HCT116 (cell line): ENCODE results near the gene MT1G. TPM values are rescaled to one million over a fixed set of nuclear protein-coding genes. Genes with fewer than 3 reads are reported as not detected.

Experiments used
- ATAC-seq: fragments of 200-7000 bp; cut with Tn5 transposase; 2 replicates; pipeline ENCODE4 v1.9.1; 2020; ENCODE audit warnings: mild to moderate bottlenecking, moderate library complexity
- BruUV-seq: library from RNA; stranded (reverse); fragments of 400-500 nt; replicated peaks from 2 replicates; lab custom pipeline; 2021; lab: Mats Ljungman, UMichigan
- CTCF ChIA-PET: fragments of 300-600 bp; sonication (Branson Sonifier 250); formaldehyde crosslinking; loops from one replicate; lab custom pipeline; 2021; ENCODE audit warnings: antibody characterized with exemption; lab: Charles Lee
- POLR2A ChIA-PET: fragments of 300-600, 350-600 bp; sonication (Branson Sonifier 250); formaldehyde crosslinking; loops from one replicate; lab custom pipeline; 2021; ENCODE audit warnings: antibody characterized with exemption; lab: Charles Lee
- RAD21 ChIA-PET, 2 experiments: fragments of 300-600 bp; sonication (Branson Sonifier 250); formaldehyde crosslinking; loops; one replicate each; lab custom pipeline; 2023; ENCODE audit warnings: low total read pairs in 2 of 2; ENCODE audit not compliant: uncharacterized antibody in 2 of 2, unreplicated experiment in 2 of 2, low non-redundant PET in 1 of 2; lab: Charles Lee
- DNase-seq: peaks from one replicate; pipeline ENCODE4 v3.0.0-alpha.2; 2010; ENCODE audit warnings: low read depth, low spot score
- H2AFZ ChIP-seq: fragments of 200-600 bp; shearing (Covaris generic), sonication (generic); 2 replicates; pipeline ENCODE4 v1.6.1; 2017; ENCODE audit warnings: low read depth, mixed run types, mixed read lengths, antibody characterized with exemption, low read length; ENCODE audit not compliant: poor library complexity, severe bottlenecking
- H3K27ac ChIP-seq: 2 replicates; pipeline ENCODE4 v1.5.1; 2012; ENCODE audit warnings: low read depth, low read length
- H3K27me3 ChIP-seq: fragments of 200-600 bp; sonication (generic); 2 replicates; pipeline ENCODE4 v1.6.1; 2016; ENCODE audit warnings: mixed run types, low read length, mixed read lengths; ENCODE audit not compliant: insufficient read depth
- H3K36me3 ChIP-seq, 2 experiments: fragments of 200-500 bp in 1 of 2; fragments of 200-600 bp in 1 of 2; sonication (Bioruptor generic) in 1 of 2; sonication (generic) in 1 of 2; 2 replicates each; pipeline versions ENCODE4 v1.5.1 to v1.6.1; 2014 to 2016; ENCODE audit warnings: low read length in 2 of 2, inconsistent platforms in 1 of 2, mixed read lengths in 1 of 2, mixed run types in 1 of 2; ENCODE audit not compliant: insufficient read depth in 2 of 2, control insufficient read depth in 1 of 2
- H3K4me1 ChIP-seq, 2 experiments: fragments of 200-600 bp in 1 of 2; sonication (generic) in 1 of 2; 2 replicates each; pipeline versions ENCODE4 v1.5.1 to v1.6.1; 2012 to 2017; ENCODE audit warnings: low read length in 2 of 2, inconsistent platforms in 1 of 2, mild to moderate bottlenecking in 1 of 2, mixed read lengths in 1 of 2, mixed run types in 1 of 2, moderate library complexity in 1 of 2; ENCODE audit not compliant: insufficient read depth in 2 of 2, control insufficient read depth in 1 of 2
- H3K4me2 ChIP-seq: fragments of 200-600 bp; sonication (generic); 2 replicates; pipeline ENCODE4 v1.6.1; 2017; ENCODE audit warnings: mixed run types, low read length, mixed read lengths
- H3K4me3 ChIP-seq, 2 experiments: fragments of 200-600 bp in 1 of 2; sonication (generic) in 1 of 2; replicated peaks in 1 of 2; 2 replicates each; pipeline ENCODE4 v1.5.1; 2011 to 2016; ENCODE audit warnings: low read length in 2 of 2, control low read depth in 1 of 2, low read depth in 1 of 2, mild to moderate bottlenecking in 1 of 2, mixed read lengths in 1 of 2, mixed run types in 1 of 2
- H3K79me2 ChIP-seq: fragments of 200-600 bp; sonication (generic); 2 replicates; pipeline ENCODE4 v1.6.1; 2017; ENCODE audit warnings: mild to moderate bottlenecking, mixed run types, low read length, moderate library complexity, mixed read lengths; ENCODE audit not compliant: insufficient read depth
- H3K9ac ChIP-seq: fragments of 200-600 bp; sonication (generic); 2 replicates; pipeline ENCODE4 v1.6.1; 2016; ENCODE audit warnings: low read length, mixed read lengths
- H3K9me2 ChIP-seq: fragments of 200-600 bp; sonication (generic), shearing (Covaris generic); 2 replicates; pipeline ENCODE4 v1.6.1; 2017; ENCODE audit warnings: mixed run types, mild to moderate bottlenecking, moderate library complexity; ENCODE audit not compliant: insufficient read depth
- H3K9me3 ChIP-seq, 2 experiments: fragments of 200-500 bp in 1 of 2; fragments of 200-600 bp in 1 of 2; sonication (Bioruptor generic) in 1 of 2; sonication (generic) in 1 of 2; 2 replicates each; pipeline ENCODE4 v1.6.1; 2014 to 2017; ENCODE audit warnings: low read length in 2 of 2, mixed read lengths in 2 of 2, inconsistent platforms in 1 of 2, low read depth in 1 of 2, mild to moderate bottlenecking in 1 of 2, mixed run types in 1 of 2, moderate library complexity in 1 of 2; ENCODE audit not compliant: control insufficient read depth in 1 of 2, insufficient read depth in 1 of 2
- H4K20me1 ChIP-seq: fragments of 200-600 bp; sonication (generic), shearing (Covaris generic); 2 replicates; pipeline ENCODE4 v1.6.1; 2017; ENCODE audit warnings: mixed run types, mild to moderate bottlenecking, moderate library complexity; ENCODE audit not compliant: insufficient read depth
- ATF3 ChIP-seq: IDR thresholded peaks from 2 replicates; pipeline ENCODE4 v1.6.1; 2012
- CBX3 ChIP-seq: IDR thresholded peaks from 2 replicates; pipeline ENCODE4 v1.6.1; 2012; ENCODE audit warnings: low read depth
- CEBPB ChIP-seq: IDR thresholded peaks from 2 replicates; pipeline ENCODE4 v1.6.1; 2012; ENCODE audit warnings: low read depth
- CTCF ChIP-seq, 3 experiments: fragments of 200-600 bp in 1 of 3; sonication (generic) in 1 of 3; IDR thresholded peaks in 2 of 3; conservative IDR thresholded peaks in 1 of 3; 2 replicates each; pipeline ENCODE4 v1.5.1; 2012 to 2017; ENCODE audit warnings: low read depth in 2 of 3, low read length in 2 of 3, antibody characterized with exemption in 1 of 3, borderline replicate concordance in 1 of 3, control low read depth in 1 of 3, mild to moderate bottlenecking in 1 of 3, mixed read lengths in 1 of 3, mixed run types in 1 of 3, moderate library complexity in 1 of 3; ENCODE audit not compliant: insufficient read depth in 1 of 3
- EGR1 ChIP-seq: IDR thresholded peaks from 2 replicates; pipeline ENCODE4 v1.6.1; 2012; ENCODE audit warnings: low read depth
- FOSL1 ChIP-seq: IDR thresholded peaks from 2 replicates; pipeline ENCODE4 v1.6.1; 2012; ENCODE audit warnings: low read depth
- JUND ChIP-seq: IDR thresholded peaks from 2 replicates; pipeline ENCODE4 v1.6.1; 2012
- MAX ChIP-seq: IDR thresholded peaks from 2 replicates; pipeline ENCODE4 v1.6.1; 2012
- POLR2A ChIP-seq: IDR thresholded peaks from 2 replicates; pipeline ENCODE4 v1.7.0; 2011; ENCODE audit warnings: borderline replicate concordance; ENCODE audit not compliant: insufficient read depth, insufficient read length; ENCODE audit errors: extremely low read depth
- POLR2AphosphoS5 ChIP-seq: IDR thresholded peaks from 2 replicates; pipeline ENCODE4 v1.6.1; 2011; ENCODE audit warnings: mild to moderate bottlenecking, low read depth, low read length, moderate library complexity
- RAD21 ChIP-seq: IDR thresholded peaks from 2 replicates; pipeline ENCODE4 v1.6.1; 2012; ENCODE audit warnings: low read depth, mild to moderate bottlenecking
- SIN3A ChIP-seq: IDR thresholded peaks from 2 replicates; pipeline ENCODE4 v1.6.1; 2012; ENCODE audit warnings: low read depth
- SRF ChIP-seq: IDR thresholded peaks from 2 replicates; pipeline ENCODE4 v1.6.1; 2012; ENCODE audit warnings: low read depth
- TCF7L2 ChIP-seq: IDR thresholded peaks from 2 replicates; pipeline ENCODE4 v1.7.0; 2011; ENCODE audit warnings: borderline replicate concordance, inconsistent platforms; ENCODE audit not compliant: insufficient read depth, insufficient read length; ENCODE audit errors: extremely low read depth
- YY1 ChIP-seq: IDR thresholded peaks from 2 replicates; pipeline ENCODE4 v1.6.1; 2011; ENCODE audit warnings: low read length, low read depth, moderate library complexity, mild to moderate bottlenecking; ENCODE audit not compliant: insufficient replicate concordance; ENCODE audit errors: extremely low read depth
- ZBTB33 ChIP-seq: IDR thresholded peaks from 2 replicates; pipeline ENCODE4 v1.6.1; 2011; ENCODE audit warnings: mild to moderate bottlenecking, low read length, moderate library complexity; ENCODE audit not compliant: insufficient replicate concordance; ENCODE audit errors: extremely low read depth
- intact Hi-C: fragments of 100-400 bp; cut with micrococcal nuclease; formaldehyde crosslinking; loops from 2 replicates; pipeline ENCODE4 v1.10.0; 2022
- total RNA-seq: library from RNA; stranded (reverse); gene quantifications from one replicate; pipeline ENCODE4 v1.2.1, GENCODE V29; 2021; ENCODE audit not compliant: unreplicated experiment

MT1G gene
- total RNA-seq, 1 experiment from 2014 or later = 1.2 TPM

GRCh38 chr16:56653218-56653617, 14.6 kb downstream of the MT1G start:
- Histone ChIP-seq H4K20me1 (no peaks in the 10 kb centered on the region), H3K9me2 (no peaks in the 10 kb centered on the region), H3K36me3 (no peaks in the 10 kb centered on the region), H3K9me3 (no peaks in the 10 kb centered on the region), H3K4me3 (no peak overlapping the region), H3K9ac (no peak overlapping the region), H3K27ac (no peak overlapping the region), H3K4me1 (peaks cover 25 to 47% of the 10 kb centered on the region in 2 experiments), H2AFZ (peak overlapping the region; percentile 55), H3K4me2 (peak overlapping the region; percentile 70; the same call in 1 of the 2 replicates), H3K79me2 (no peaks in the 10 kb centered on the region), H3K27me3 (no peaks in the 10 kb centered on the region)
- CTCF ChIA-PET = no interaction called here
- ATAC-seq = no peak
- TF ChIP-seq POLR2AphosphoS5 = no peak
- TF ChIP-seq ZBTB33 = no peak
- no peak for TF ChIP-seq CTCF (IDR thresholded peaks at IDR 0.05 in 2 of 3, conservative IDR thresholded peaks at IDR 0.05 in 1 of 3; ENCODE audit: borderline replicate concordance in 1 of 3, insufficient read depth in 1 of 3, low read depth in 2 of 3, low read length in 2 of 3)
- TF ChIP-seq TCF7L2 = no peak
- no peak for TF ChIP-seq SRF
- no peak for TF ChIP-seq CBX3
- no peak for TF ChIP-seq FOSL1
- TF ChIP-seq EGR1 = no peak
- no peak for TF ChIP-seq MAX
- TF ChIP-seq RAD21 = no peak
- no peak for TF ChIP-seq JUND
- TF ChIP-seq ATF3 = no peak
- no peak for TF ChIP-seq SIN3A
- no peak for TF ChIP-seq YY1
- no peak for TF ChIP-seq POLR2A
- no peak for TF ChIP-seq CEBPB
- intact Hi-C loops = no loop called here
- DNase-seq = no peak
- POLR2A ChIA-PET = interaction anchor here (1.3 to 1.8 kb wide), 2 partner anchors 10 to 27 kb away, joined by 6 to 13 read pairs; partner anchors contain the start of gene MT1E
- RAD21 ChIA-PET = no interaction called here
- no TSS peak for BruUV-seq
